ENCODE data around the gene FOXK1.

Gene FOXK1

GRCh38 chr7:4742051-4742573 is 60.0 kb downstream of the FOXK1 start:
- no peak overlapping the region for H3K4me3 ChIP-seq (ENCODE audit: low read depth, low read length)
- DNase-seq (ENCODE audit: low read depth): no peak
- in situ Hi-C loops (cut with HindIII; ENCODE audit: low sequenced_read_pairs): no loop called here
- no peak for TF ChIP-seq CTCF (IDR thresholded peaks at IDR 0.05; ENCODE audit: low read depth, low read length, missing control alignments)

GRCh38 chr7:4742852-4743251 is 60.8 kb downstream of the FOXK1 start:
- DNase-seq (ENCODE audit: low read depth): no peak
- H3K4me3 ChIP-seq (ENCODE audit: low read depth, low read length): no peak overlapping the region
- no peak for TF ChIP-seq CTCF (IDR thresholded peaks at IDR 0.05; ENCODE audit: low read depth, low read length, missing control alignments)
- in situ Hi-C loops (cut with HindIII; ENCODE audit: low sequenced_read_pairs): no loop called here

- DNase-seq (ENCODE audit: low read depth): peak; percentile 98
- no peak overlapping the region for H3K4me3 ChIP-seq (ENCODE audit: low read depth, low read length)
- no peak for TF ChIP-seq CTCF (IDR thresholded peaks at IDR 0.05; ENCODE audit: low read depth, low read length, missing control alignments)
- in situ Hi-C loops (cut with HindIII; ENCODE audit: low sequenced_read_pairs): no loop called here
Observed at GRCh38 chr7:4744391-4745264, 62.5 kb downstream of the FOXK1 start.

GRCh38 chr7:4745265-4745919 is 63.3 kb downstream of the FOXK1 start:
- TF ChIP-seq CTCF (IDR thresholded peaks at IDR 0.05; ENCODE audit: low read depth, low read length, missing control alignments): no peak
- no peak for DNase-seq (ENCODE audit: low read depth)
- in situ Hi-C loops (cut with HindIII; ENCODE audit: low sequenced_read_pairs): no loop called here
- H3K4me3 ChIP-seq (ENCODE audit: low read depth, low read length): no peak overlapping the region

GRCh38 chr7:4745971-4746919 is 64.2 kb downstream of the FOXK1 start:
- no peak for DNase-seq (ENCODE audit: low read depth)
- in situ Hi-C loops (cut with HindIII; ENCODE audit: low sequenced_read_pairs): no loop called here
- TF ChIP-seq CTCF (IDR thresholded peaks at IDR 0.05; ENCODE audit: low read depth, low read length, missing control alignments): no peak

GRCh38 chr7:4747013-4747412 is 64.9 kb downstream of the FOXK1 start:
- no peak overlapping the region for H3K4me3 ChIP-seq (ENCODE audit: low read depth, low read length)
- no peak for DNase-seq (ENCODE audit: low read depth)
- no peak for TF ChIP-seq CTCF (IDR thresholded peaks at IDR 0.05; ENCODE audit: low read depth, low read length, missing control alignments)
- in situ Hi-C loops (cut with HindIII; ENCODE audit: low sequenced_read_pairs): no loop called here

More at GRCh38 chr7:4745971-4746919, 64.2 kb downstream of the FOXK1 start:
- H3K4me3 ChIP-seq (ENCODE audit: low read depth, low read length): no peak overlapping the region

All from astrocyte of the cerebellum (primary cell).